Measurements from ENCODE around the gene PAX5. TPM values are rescaled to one million over a fixed set of nuclear protein-coding genes. Genes with fewer than 3 reads are reported as not detected.
A peak's percentile ranks its signal among the peaks of the same experiment; 100 is the strongest.

The PAX5 gene
- total RNA-seq, 4 donors from 2014 or later = under 0.01 to 0.29 TPM; not detected in 2

DNA sequence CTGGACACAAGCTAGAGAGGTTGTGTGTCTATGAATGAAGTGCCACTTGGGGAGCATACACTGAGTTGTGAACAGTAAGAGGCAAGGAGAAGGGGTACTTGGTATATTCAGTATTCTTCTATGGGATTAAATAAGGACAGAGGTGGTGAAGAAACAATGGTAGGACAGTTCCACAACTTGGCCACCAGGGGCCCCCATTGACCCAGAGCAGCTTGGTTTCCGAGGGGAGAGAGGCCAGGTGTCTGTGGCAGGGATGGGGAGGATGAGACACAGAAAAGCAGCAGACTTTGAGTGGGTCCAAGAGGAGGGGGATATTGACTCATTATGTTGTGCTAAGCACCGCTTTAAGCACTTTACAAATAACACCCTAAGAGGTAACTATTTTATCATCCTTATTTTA, 240.8 kb downstream of the PAX5 start:
- intact Hi-C loops (cut with DNase I) = no loop called here
- peaks cover 0 to 14% (median 11%) of the 10 kb centered on the region in 3 donors for H3K9me3 ChIP-seq
- WGBS, 2 donors = 61 to 69% methylated on average over 2 of the region's 2 CpGs
- no peak overlapping the region for H3K4me3 ChIP-seq
- peaks cover 0 to 13% (median 0%) of the 10 kb centered on the region in 4 donors for H3K27me3 ChIP-seq
- H3K4me1 ChIP-seq = no peaks in the 10 kb centered on the region
- TF ChIP-seq, protein P1, sequence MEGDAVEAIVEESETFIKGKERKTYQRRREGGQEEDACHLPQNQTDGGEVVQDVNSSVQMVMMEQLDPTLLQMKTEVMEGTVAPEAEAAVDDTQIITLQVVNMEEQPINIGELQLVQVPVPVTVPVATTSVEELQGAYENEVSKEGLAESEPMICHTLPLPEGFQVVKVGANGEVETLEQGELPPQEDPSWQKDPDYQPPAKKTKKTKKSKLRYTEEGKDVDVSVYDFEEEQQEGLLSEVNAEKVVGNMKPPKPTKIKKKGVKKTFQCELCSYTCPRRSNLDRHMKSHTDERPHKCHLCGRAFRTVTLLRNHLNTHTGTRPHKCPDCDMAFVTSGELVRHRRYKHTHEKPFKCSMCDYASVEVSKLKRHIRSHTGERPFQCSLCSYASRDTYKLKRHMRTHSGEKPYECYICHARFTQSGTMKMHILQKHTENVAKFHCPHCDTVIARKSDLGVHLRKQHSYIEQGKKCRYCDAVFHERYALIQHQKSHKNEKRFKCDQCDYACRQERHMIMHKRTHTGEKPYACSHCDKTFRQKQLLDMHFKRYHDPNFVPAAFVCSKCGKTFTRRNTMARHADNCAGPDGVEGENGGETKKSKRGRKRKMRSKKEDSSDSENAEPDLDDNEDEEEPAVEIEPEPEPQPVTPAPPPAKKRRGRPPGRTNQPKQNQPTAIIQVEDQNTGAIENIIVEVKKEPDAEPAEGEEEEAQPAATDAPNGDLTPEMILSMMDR (IDR thresholded peaks at IDR 0.05) = peak in 1 of 6 experiments; percentile 10
- no peak for TF ChIP-seq POLR2A (IDR thresholded peaks at IDR 0.05)
- DNase-seq = no peak
- no peak overlapping the region for H3K27ac ChIP-seq
- H3K36me3 ChIP-seq = no peaks in the 10 kb centered on the region

DNA sequence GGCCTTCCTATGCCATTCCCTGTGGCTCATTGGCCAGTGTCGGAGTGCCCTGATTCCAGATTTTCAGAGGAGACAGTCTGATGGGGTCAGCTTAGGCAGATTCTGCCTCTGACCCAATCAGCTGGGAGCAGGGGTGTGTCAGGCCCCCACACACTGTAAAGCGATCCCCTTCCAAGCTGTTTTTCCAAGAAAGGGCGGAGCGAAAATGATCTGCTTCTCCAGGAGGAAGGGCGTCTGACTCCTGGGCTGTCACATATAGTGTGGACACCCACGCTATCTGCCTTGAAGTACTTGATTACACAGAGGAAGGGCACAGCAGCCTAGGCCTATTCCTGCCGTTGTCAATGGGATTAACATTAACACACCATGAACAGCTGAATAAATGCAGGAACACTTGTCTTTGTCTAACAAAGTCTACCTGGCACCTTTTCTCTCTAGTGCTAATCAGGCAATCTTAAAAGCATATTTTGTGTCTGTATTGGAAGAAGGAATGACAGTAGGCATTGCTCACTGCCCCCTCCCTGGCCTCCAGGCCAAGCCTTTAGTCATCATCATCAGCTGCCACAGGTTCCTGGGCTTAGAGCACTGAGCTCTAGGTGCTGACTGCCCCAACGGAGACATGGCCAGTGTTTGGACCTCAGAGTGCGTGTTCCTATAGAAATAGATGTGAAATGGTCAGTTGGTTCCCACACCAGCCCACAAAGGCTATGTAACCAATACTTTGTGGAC, 242.7 kb downstream of the PAX5 start:
- no peak overlapping the region for H3K4me3 ChIP-seq
- WGBS, 2 donors = 48 to 76% methylated on average over 2 to 6 of the region's 9 CpGs
- no peaks in the 10 kb centered on the region for H3K4me1 ChIP-seq

DNA sequence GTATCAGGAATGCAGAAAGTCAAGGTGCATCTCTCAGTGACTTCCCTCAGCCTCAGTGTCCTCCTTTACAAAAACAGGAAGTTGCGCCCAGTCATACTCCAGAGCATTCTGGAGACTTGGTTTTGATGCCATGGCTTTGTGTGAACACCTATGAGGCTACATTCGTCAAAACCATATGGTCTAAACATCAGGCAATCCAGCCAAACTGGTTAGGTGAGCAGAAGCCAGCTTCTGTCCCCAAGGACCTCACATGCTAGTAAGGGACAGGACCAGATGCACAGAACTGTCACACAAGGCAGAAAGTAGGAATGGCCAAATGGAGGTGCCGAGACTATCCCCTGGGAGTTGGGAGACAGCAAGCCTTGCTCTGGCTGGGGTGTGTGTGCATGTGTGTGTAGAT, 244.2 kb downstream of the PAX5 start:
- 36 to 50% methylated on average over 2 to 3 of the region's 3 CpGs for WGBS, 2 donors
- peaks cover 0 to 14% (median 11%) of the 10 kb centered on the region in 3 donors for H3K9me3 ChIP-seq

More for the DNA sequence above, 242.7 kb downstream of the PAX5 start:
- Histone ChIP-seq H3K27me3 (peaks cover 0 to 27% (median 0%) of the 10 kb centered on the region in 4 donors), H3K36me3 (no peaks in the 10 kb centered on the region), H3K27ac (no peak overlapping the region), H3K9me3 (peaks cover 0 to 14% (median 11%) of the 10 kb centered on the region in 3 donors)
- DNase-seq = no peak
- TF ChIP-seq POLR2A (IDR thresholded peaks at IDR 0.05) = no peak
- TF ChIP-seq, protein P1 (IDR thresholded peaks at IDR 0.05) = no peak
- intact Hi-C loops (cut with DNase I) = no loop called here

DNA sequence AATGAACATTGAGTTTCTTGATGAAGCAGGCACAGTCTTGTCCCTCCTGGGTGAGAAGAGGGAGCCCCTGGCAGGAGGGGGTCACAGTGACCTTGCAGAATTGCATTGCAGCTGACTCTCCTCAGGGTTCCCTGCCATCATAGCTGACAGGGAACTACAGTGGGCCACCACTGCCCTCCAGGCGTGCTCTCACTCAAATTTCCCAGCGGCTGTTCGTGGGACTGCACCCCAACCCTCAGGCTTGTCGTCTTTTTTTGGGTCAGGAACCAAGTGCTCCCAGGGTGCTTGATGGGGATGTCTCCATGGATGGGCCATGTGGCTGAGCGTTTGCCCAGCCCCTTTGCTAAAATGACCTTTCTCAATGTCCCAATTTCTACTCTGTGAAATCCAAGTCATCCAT, 245.5 kb downstream of the PAX5 start:
- TF ChIP-seq, protein P1 (IDR thresholded peaks at IDR 0.05) = peak in 1 of 6 experiments; percentile 42
- no peak for TF ChIP-seq POLR2A (IDR thresholded peaks at IDR 0.05)
- WGBS, 2 donors = 36 to 56% methylated on average over 4 to 5 of the region's 5 CpGs
- Histone ChIP-seq H3K4me3 (no peak overlapping the region), H3K27me3 (peaks cover 0 to 43% (median 0%) of the 10 kb centered on the region in 4 donors), H3K27ac (no peak overlapping the region), H3K36me3 (no peaks in the 10 kb centered on the region), H3K9me3 (peaks cover 0 to 8% (median 6%) of the 10 kb centered on the region in 3 donors), H3K4me1 (no peaks in the 10 kb centered on the region)
- intact Hi-C loops (cut with DNase I) = no loop called here
- DNase-seq = no peak

More for the DNA sequence above, 244.2 kb downstream of the PAX5 start:
- H3K27me3 ChIP-seq = peaks cover 0 to 35% (median 0%) of the 10 kb centered on the region in 4 donors
- no peak for DNase-seq
- no peaks in the 10 kb centered on the region for H3K4me1 ChIP-seq
- TF ChIP-seq POLR2A (IDR thresholded peaks at IDR 0.05) = no peak
- TF ChIP-seq, protein P1 (IDR thresholded peaks at IDR 0.05) = no peak
- no peaks in the 10 kb centered on the region for H3K36me3 ChIP-seq
- intact Hi-C loops (cut with DNase I) = no loop called here
- no peak overlapping the region for H3K4me3 ChIP-seq
- H3K27ac ChIP-seq = no peak overlapping the region

DNA sequence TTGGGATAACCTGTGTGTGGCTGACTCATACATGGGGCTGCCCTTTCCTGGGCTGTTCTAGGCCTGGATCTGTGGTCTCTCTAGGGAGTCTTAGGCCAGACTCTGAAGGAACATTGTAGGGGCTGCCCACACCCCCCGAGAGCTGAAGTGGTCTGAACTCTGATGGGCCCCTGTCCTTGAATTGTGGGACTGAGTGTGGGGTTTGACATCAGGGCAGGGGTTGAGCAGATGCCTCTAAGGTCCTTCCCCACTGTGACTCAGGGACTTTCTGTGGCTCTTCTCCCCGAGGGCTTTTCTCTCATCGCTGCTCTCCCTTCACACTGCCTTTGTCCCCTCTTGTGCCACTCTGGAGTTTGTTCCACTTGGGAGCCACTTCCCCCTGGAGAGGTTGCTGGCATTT, 246.4 kb downstream of the PAX5 start:
- Histone ChIP-seq H3K4me3 (no peak overlapping the region), H3K4me1 (no peaks in the 10 kb centered on the region), H3K36me3 (no peaks in the 10 kb centered on the region), H3K27ac (no peak overlapping the region), H3K9me3 (no peaks in the 10 kb centered on the region), H3K27me3 (peaks cover 0 to 51% (median 0%) of the 10 kb centered on the region in 4 donors)
- DNase-seq = no peak
- intact Hi-C loops (cut with DNase I) = no loop called here
- WGBS, 2 donors = 26 to 41% methylated on average over 2 to 3 of the region's 3 CpGs
- TF ChIP-seq POLR2A (IDR thresholded peaks at IDR 0.05) = no peak
- TF ChIP-seq, protein P1 (IDR thresholded peaks at IDR 0.05) = no peak

Data from esophagus squamous epithelium (tissue), 5 donors.